HepG2 (cell line): ENCODE data around the gene E2F1. TPM values are rescaled to one million over a fixed set of nuclear protein-coding genes. Genes with fewer than 3 reads are reported as not detected.

ENCODE experiments used
- FOXP4 ChIP-seq: sonication (generic); formaldehyde crosslinking; IDR thresholded peaks from 2 replicates; pipeline ENCODE4 v1.4.0; 2020; ENCODE audit warnings: missing genetic modification reagents
- HIVEP1 ChIP-seq: sonication (generic); formaldehyde crosslinking; IDR thresholded peaks from 2 replicates; pipeline ENCODE4 v1.4.0; 2020; ENCODE audit warnings: mild to moderate bottlenecking, missing genetic modification reagents
- KLF11 ChIP-seq: IDR thresholded peaks from 2 replicates; pipeline ENCODE4 v1.6.1; 2016; ENCODE audit warnings: missing compliant biosample characterization
- MAZ ChIP-seq, 2 experiments: sonication (generic) in 1 of 2; formaldehyde crosslinking in 1 of 2; IDR thresholded peaks; 2 replicates each; pipeline versions ENCODE4 v1.5.0 to v1.6.1; 2012 to 2020; ENCODE audit warnings: low read depth in 2 of 2, mild to moderate bottlenecking in 2 of 2, borderline replicate concordance in 1 of 2, improper control_type of control experiment in 1 of 2, low read length in 1 of 2, missing genetic modification reagents in 1 of 2, moderate library complexity in 1 of 2
- NAIF1 ChIP-seq: sonication (generic); formaldehyde crosslinking; IDR thresholded peaks from 2 replicates; pipeline ENCODE4 v1.5.0; 2020; ENCODE audit warnings: mild to moderate bottlenecking, missing genetic modification reagents, borderline replicate concordance
- NFIB ChIP-seq: sonication (generic); formaldehyde crosslinking; IDR thresholded peaks from 2 replicates; pipeline ENCODE4 v1.9.0; 2021; ENCODE audit warnings: missing genetic modification reagents, mild to moderate bottlenecking, borderline replicate concordance
- SP2 ChIP-seq: sonication (generic); formaldehyde crosslinking; IDR thresholded peaks from 2 replicates; pipeline ENCODE4 v1.5.1; 2020; ENCODE audit warnings: mild to moderate bottlenecking, missing genetic modification reagents
- THAP8 ChIP-seq: sonication (generic); formaldehyde crosslinking; IDR thresholded peaks from 2 replicates; pipeline ENCODE4 v1.5.1; 2020; ENCODE audit warnings: missing genetic modification reagents, mild to moderate bottlenecking, borderline replicate concordance
- TIGD3 ChIP-seq: sonication (generic); formaldehyde crosslinking; IDR thresholded peaks from 2 replicates; pipeline ENCODE4 v1.5.1; 2020; ENCODE audit warnings: mild to moderate bottlenecking, missing genetic modification reagents, borderline replicate concordance
- ZFP36L2 ChIP-seq: sonication (generic); formaldehyde crosslinking; IDR thresholded peaks from 2 replicates; pipeline ENCODE4 v1.4.0; 2020; ENCODE audit warnings: missing genetic modification reagents
- ZFP90 ChIP-seq: sonication (generic); formaldehyde crosslinking; IDR thresholded peaks from 2 replicates; pipeline ENCODE4 v1.8.0; 2022; ENCODE audit warnings: missing genetic modification reagents, mild to moderate bottlenecking, inconsistent platforms, borderline replicate concordance
- ZIK1 ChIP-seq: sonication (generic); formaldehyde crosslinking; IDR thresholded peaks from 2 replicates; pipeline ENCODE4 v1.5.0; 2020; ENCODE audit warnings: mild to moderate bottlenecking, low read depth, missing genetic modification reagents, borderline replicate concordance
- ZNF142 ChIP-seq: sonication (generic); formaldehyde crosslinking; IDR thresholded peaks from 2 replicates; pipeline ENCODE4 v1.4.0; 2020; ENCODE audit warnings: missing genetic modification reagents
- ZNF292 ChIP-seq: sonication (generic); formaldehyde crosslinking; IDR thresholded peaks from 2 replicates; pipeline ENCODE4 v1.8.1; 2022; ENCODE audit warnings: mild to moderate bottlenecking, low read depth, missing genetic modification reagents, borderline replicate concordance
- ZNF431 ChIP-seq: sonication (generic); formaldehyde crosslinking; IDR thresholded peaks from 2 replicates; pipeline ENCODE4 v1.9.0; 2022; ENCODE audit warnings: missing genetic modification reagents, low read depth, mild to moderate bottlenecking, borderline replicate concordance
- ZNF660 ChIP-seq: sonication (generic); formaldehyde crosslinking; IDR thresholded peaks from 2 replicates; pipeline ENCODE4 v1.5.1; 2020; ENCODE audit warnings: mild to moderate bottlenecking, low read depth, missing genetic modification reagents, borderline replicate concordance
- ZNF737 ChIP-seq: sonication (generic); formaldehyde crosslinking; IDR thresholded peaks from 2 replicates; pipeline ENCODE4 v1.5.0; 2020; ENCODE audit warnings: missing genetic modification reagents, mild to moderate bottlenecking, borderline replicate concordance
- ZNF781 ChIP-seq: sonication (generic); formaldehyde crosslinking; IDR thresholded peaks from 2 replicates; pipeline ENCODE4 v1.5.1; 2020; ENCODE audit warnings: borderline replicate concordance, mild to moderate bottlenecking, missing genetic modification reagents; ENCODE audit errors: not compliant biosample characterization
- ZSCAN25 ChIP-seq: sonication (generic); formaldehyde crosslinking; IDR thresholded peaks from 2 replicates; pipeline ENCODE4 v1.8.0; 2022; ENCODE audit warnings: mild to moderate bottlenecking, missing genetic modification reagents
- polyA plus RNA-seq, 8 experiments: library from polyadenylated mRNA; depleted of rRNA in 3 of 8; stranded (reverse) in 7 of 8; unstranded in 1 of 8; fragments of >200 nt; fragmentation: Illumina TruSeq in 4 of 8; extraction: Trizol in 4 of 8; gene quantifications; 2 replicates each; pipeline versions ENCODE4 v1.2.1 to v1.2.3, GENCODE V29; 2011 to 2016; ENCODE audit warnings: low read depth in 4 of 8, missing spikeins in 1 of 8, mixed read lengths in 1 of 8; ENCODE audit not compliant: insufficient read depth in 1 of 8
- total RNA-seq, 5 experiments: library from RNA; depleted of rRNA; stranded (reverse); fragments of >200 nt; fragmentation: Illumina TruSeq; extraction: Trizol; gene quantifications; 2 replicates each; pipeline ENCODE4 v1.2.3, GENCODE V29; 2016; ENCODE audit warnings: low read depth in 1 of 5

Gene E2F1
- total and polyA plus RNA-seq, 2 of the 13 experiments (the other 11 are each of a cell fraction or from before 2014, with no cell fraction given) = 25.5 to 39.4 TPM

- TF ChIP-seq ZNF142 (CRISPR knock-in tag) = no peak
- no peak; the same call in 1 of the 2 replicates for TF ChIP-seq ZFP90 (CRISPR knock-in tag)
- TF ChIP-seq ZNF431 (CRISPR knock-in tag) = no peak
- TF ChIP-seq ZFP36L2 = no peak
- no peak for TF ChIP-seq MAZ (IDR thresholded peaks at IDR 0.05; ENCODE audit: borderline replicate concordance, low read depth, low read length)
- no peak for TF ChIP-seq MAZ (CRISPR knock-in tag; IDR thresholded peaks at IDR 0.05; ENCODE audit: low read depth)
- no peak for TF ChIP-seq NAIF1
- no peak for TF ChIP-seq NFIB (CRISPR knock-in tag)
- TF ChIP-seq ZNF292 (CRISPR knock-in tag) = peak; percentile 53; the same call in 1 of the 2 replicates
- no peak for TF ChIP-seq ZNF737 (CRISPR knock-in tag)
- TF ChIP-seq FOXP4 (CRISPR knock-in tag) = no peak
- TF ChIP-seq KLF11 = 0 out of 2 replicates have a peak, but pooled peaks have one; percentile 46
- TF ChIP-seq TIGD3 (CRISPR knock-in tag) = peak; percentile 60; the same call in 1 of the 2 replicates
- 0 out of 2 replicates have a peak, but pooled peaks have one; percentile 86 for TF ChIP-seq THAP8 (CRISPR knock-in tag)
- no peak for TF ChIP-seq ZIK1 (CRISPR knock-in tag)
- peak; percentile 54; the same call in 1 of the 2 replicates for TF ChIP-seq ZSCAN25 (CRISPR knock-in tag)
- peak; percentile 48 for TF ChIP-seq ZNF781 (CRISPR knock-in tag)
- no peak for TF ChIP-seq HIVEP1 (CRISPR knock-in tag)
- no peak for TF ChIP-seq SP2 (CRISPR knock-in tag)
- no peak for TF ChIP-seq ZNF660 (CRISPR knock-in tag)
These were observed 45.5 kb upstream of the E2F1 start, which contains the start of gene ZNF341 (continued) for GRCh38 chr20:33731693-33732165.
